Astrocyte (in vitro differentiated cells and primary cell): Measurements from ENCODE around the gene GMPR. TPM values are rescaled to one million over a fixed set of nuclear protein-coding genes. Genes with fewer than 3 reads are reported as not detected.
A peak's percentile ranks its signal among the peaks of the same experiment; 100 is the strongest.

Source experiments
- DNase-seq: peaks from one replicate; pipeline ENCODE4 v3.0.0-alpha.2; 2010; ENCODE audit warnings: low read depth
- FAIRE-seq: peaks from 2 replicates; lab custom pipeline; 2011; peaks lifted over from hg19 to GRCh38; lab: Jason Lieb, UNC
- H2AFZ ChIP-seq: 2 replicates; pipeline ENCODE4 v1.6.0; 2012; ENCODE audit warnings: low read depth, low read length, inconsistent platforms
- H3K27ac ChIP-seq: 2 replicates; pipeline ENCODE4 v1.5.1; 2011; ENCODE audit warnings: low read depth, low read length, inconsistent platforms
- H3K27me3 ChIP-seq: 2 replicates; pipeline ENCODE4 v1.6.0; 2011; ENCODE audit warnings: low read length, inconsistent platforms; ENCODE audit not compliant: insufficient read depth
- H3K36me3 ChIP-seq: 2 replicates; pipeline ENCODE4 v1.5.1; 2011; ENCODE audit warnings: low read length, inconsistent platforms; ENCODE audit not compliant: insufficient read depth
- H3K4me1 ChIP-seq: 2 replicates; pipeline ENCODE4 v1.5.1; 2011; ENCODE audit warnings: low read length, inconsistent platforms; ENCODE audit not compliant: insufficient read depth
- H3K4me2 ChIP-seq: 2 replicates; pipeline ENCODE4 v1.6.0; 2012; ENCODE audit warnings: low read length, inconsistent platforms
- H3K4me3 ChIP-seq: 2 replicates; pipeline ENCODE4 v1.5.1; 2011; ENCODE audit warnings: low read depth, mild to moderate bottlenecking, low read length, inconsistent platforms; ENCODE audit not compliant: insufficient read depth
- H3K79me2 ChIP-seq: 2 replicates; pipeline ENCODE4 v1.6.0; 2012; ENCODE audit warnings: mild to moderate bottlenecking, low read length, inconsistent platforms; ENCODE audit not compliant: insufficient read depth
- H3K9ac ChIP-seq: 2 replicates; pipeline ENCODE4 v1.6.0; 2012; ENCODE audit warnings: mild to moderate bottlenecking, low read length, inconsistent platforms
- H3K9me3 ChIP-seq: 2 replicates; pipeline ENCODE4 v1.5.1; 2012; ENCODE audit warnings: low read depth, mild to moderate bottlenecking, low read length, inconsistent platforms; ENCODE audit not compliant: insufficient read depth
- H4K20me1 ChIP-seq: 2 replicates; pipeline ENCODE4 v1.6.0; 2012; ENCODE audit warnings: low read length, inconsistent platforms; ENCODE audit not compliant: insufficient read depth
- H3K27ac Mint-ChIP-seq: one replicate; pipeline ENCODE4 v1.8.0; 2021; ENCODE audit warnings: mild to moderate bottlenecking, mixed read lengths; ENCODE audit not compliant: unreplicated experiment
- H3K27me3 Mint-ChIP-seq: one replicate; pipeline ENCODE4 v1.8.0; 2021; ENCODE audit warnings: low read depth, mixed read lengths; ENCODE audit not compliant: unreplicated experiment
- H3K36me3 Mint-ChIP-seq: one replicate; pipeline ENCODE4 v1.8.0; 2021; ENCODE audit warnings: low read depth, mixed read lengths; ENCODE audit not compliant: unreplicated experiment
- H3K4me1 Mint-ChIP-seq: one replicate; pipeline ENCODE4 v1.8.0; 2021; ENCODE audit warnings: low read depth, mixed read lengths; ENCODE audit not compliant: unreplicated experiment
- H3K4me3 Mint-ChIP-seq: one replicate; pipeline ENCODE4 v1.8.0; 2021; ENCODE audit warnings: mild to moderate bottlenecking, moderate library complexity, mixed read lengths; ENCODE audit not compliant: unreplicated experiment
- H3K9me3 Mint-ChIP-seq: one replicate; pipeline ENCODE4 v1.8.0; 2021; ENCODE audit warnings: mild to moderate bottlenecking, mixed read lengths; ENCODE audit not compliant: unreplicated experiment
- EZH2 ChIP-seq: IDR thresholded peaks from 2 replicates; pipeline ENCODE4 v1.6.1; 2012; ENCODE audit warnings: mild to moderate bottlenecking, low read length, inconsistent platforms; ENCODE audit not compliant: insufficient read depth
- total RNA-seq: library from RNA; stranded (reverse); gene quantifications from 2 replicates; pipeline ENCODE4 v1.2.1, GENCODE V29; 2021
- TF ChIP-seq, protein P1 (sequence below): IDR thresholded peaks from 2 replicates; pipeline ENCODE4 v1.5.1; 2011; ENCODE audit warnings: low read depth, mild to moderate bottlenecking, inconsistent platforms, low read length, moderate library complexity; ENCODE audit not compliant: insufficient read depth

The GMPR gene
- total RNA-seq, 1 donor from 2014 or later: 2.0 TPM

DNA sequence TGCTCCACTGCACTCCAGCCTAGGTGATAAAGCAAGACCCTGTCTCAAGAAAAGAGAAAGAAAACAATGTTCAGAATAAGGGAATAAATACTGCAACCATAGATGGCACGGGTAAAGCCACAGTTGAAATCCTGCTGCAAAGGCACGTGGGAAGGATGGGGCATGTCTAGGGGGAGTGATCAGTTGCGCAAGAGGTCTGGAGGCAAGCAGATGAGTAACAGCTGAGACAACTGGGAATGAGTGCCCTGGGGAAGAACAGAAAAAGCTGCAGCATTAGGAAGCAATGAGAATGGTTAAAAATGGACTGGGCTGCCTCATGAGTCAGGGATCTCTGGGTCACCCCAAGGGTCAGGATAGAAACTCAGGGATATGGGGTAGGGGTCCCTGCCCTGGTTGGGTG lies 96.3 kb downstream of the GMPR start:
- TF ChIP-seq, protein P1, sequence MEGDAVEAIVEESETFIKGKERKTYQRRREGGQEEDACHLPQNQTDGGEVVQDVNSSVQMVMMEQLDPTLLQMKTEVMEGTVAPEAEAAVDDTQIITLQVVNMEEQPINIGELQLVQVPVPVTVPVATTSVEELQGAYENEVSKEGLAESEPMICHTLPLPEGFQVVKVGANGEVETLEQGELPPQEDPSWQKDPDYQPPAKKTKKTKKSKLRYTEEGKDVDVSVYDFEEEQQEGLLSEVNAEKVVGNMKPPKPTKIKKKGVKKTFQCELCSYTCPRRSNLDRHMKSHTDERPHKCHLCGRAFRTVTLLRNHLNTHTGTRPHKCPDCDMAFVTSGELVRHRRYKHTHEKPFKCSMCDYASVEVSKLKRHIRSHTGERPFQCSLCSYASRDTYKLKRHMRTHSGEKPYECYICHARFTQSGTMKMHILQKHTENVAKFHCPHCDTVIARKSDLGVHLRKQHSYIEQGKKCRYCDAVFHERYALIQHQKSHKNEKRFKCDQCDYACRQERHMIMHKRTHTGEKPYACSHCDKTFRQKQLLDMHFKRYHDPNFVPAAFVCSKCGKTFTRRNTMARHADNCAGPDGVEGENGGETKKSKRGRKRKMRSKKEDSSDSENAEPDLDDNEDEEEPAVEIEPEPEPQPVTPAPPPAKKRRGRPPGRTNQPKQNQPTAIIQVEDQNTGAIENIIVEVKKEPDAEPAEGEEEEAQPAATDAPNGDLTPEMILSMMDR: no peak
- TF ChIP-seq EZH2: no peak
- peak; percentile 82 for DNase-seq
- H3K4me1 ChIP-seq: peaks cover 57% of the 10 kb centered on the region

DNA sequence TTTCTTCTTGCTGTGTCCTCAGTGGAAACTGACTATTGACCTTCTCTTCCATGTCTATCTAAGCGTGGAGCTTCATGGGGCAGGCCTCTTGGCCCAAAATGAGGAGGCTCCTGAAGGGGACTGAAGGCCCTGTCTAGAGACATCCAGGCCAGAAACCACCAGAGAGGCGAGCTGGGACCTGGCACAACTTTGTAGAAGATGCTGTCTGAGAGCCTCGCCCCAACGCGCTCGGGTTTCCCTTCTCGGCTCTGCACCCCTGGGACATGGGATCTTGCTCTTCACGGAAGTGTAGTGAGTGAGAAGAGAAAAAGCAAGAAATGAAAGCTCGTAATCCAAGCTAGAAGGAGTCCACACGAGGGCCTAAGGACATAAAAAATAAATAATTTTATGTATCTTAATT lies 96.8 kb downstream of the GMPR start:
- peaks cover 5% of the 10 kb centered on the region for H3K79me2 ChIP-seq
- no peak overlapping the region for H3K4me3 ChIP-seq
- H3K9ac ChIP-seq: peak overlapping the region; percentile 6
- Mint-ChIP-seq H3K27ac (peak overlapping the region; percentile 44), H3K9me3 (no peaks in the 10 kb centered on the region), H3K4me1 (peaks cover 56% of the 10 kb centered on the region), H3K27me3 (no peaks in the 10 kb centered on the region), H3K4me3 (no peak overlapping the region), H3K36me3 (peaks cover 9% of the 10 kb centered on the region)
- H3K4me1 ChIP-seq: peaks cover 57% of the 10 kb centered on the region
- no peaks in the 10 kb centered on the region for H3K36me3 ChIP-seq
- H3K4me2 ChIP-seq: no peak overlapping the region
- H3K27me3 ChIP-seq: no peaks in the 10 kb centered on the region
- FAIRE-seq: no peak
- H4K20me1 ChIP-seq: peaks cover 6% of the 10 kb centered on the region
- no peak overlapping the region for H2AFZ ChIP-seq
- H3K27ac ChIP-seq: peak overlapping the region; percentile 23
- no peak for DNase-seq
- H3K9me3 ChIP-seq: no peaks in the 10 kb centered on the region
- no peak for TF ChIP-seq EZH2
- TF ChIP-seq, protein P1: no peak

More for the DNA sequence above, 96.3 kb downstream of the GMPR start:
- H3K36me3 Mint-ChIP-seq: peaks cover 9% of the 10 kb centered on the region
- no peak for FAIRE-seq
- Histone ChIP-seq H2AFZ (no peak overlapping the region), H3K79me2 (peaks cover 5% of the 10 kb centered on the region), H4K20me1 (peaks cover 8% of the 10 kb centered on the region), H3K36me3 (no peaks in the 10 kb centered on the region), H3K4me2 (no peak overlapping the region), H3K27me3 (no peaks in the 10 kb centered on the region), H3K4me3 (no peak overlapping the region), H3K9ac (peak overlapping the region; percentile 6), H3K9me3 (no peaks in the 10 kb centered on the region), H3K27ac (peak overlapping the region; percentile 23)
- H3K4me1 Mint-ChIP-seq: peaks cover 54% of the 10 kb centered on the region
- no peaks in the 10 kb centered on the region for H3K9me3 Mint-ChIP-seq
- peak overlapping the region; percentile 67 for H3K4me3 Mint-ChIP-seq
- H3K27me3 Mint-ChIP-seq: no peaks in the 10 kb centered on the region
- peak overlapping the region; percentile 44 for H3K27ac Mint-ChIP-seq

DNA sequence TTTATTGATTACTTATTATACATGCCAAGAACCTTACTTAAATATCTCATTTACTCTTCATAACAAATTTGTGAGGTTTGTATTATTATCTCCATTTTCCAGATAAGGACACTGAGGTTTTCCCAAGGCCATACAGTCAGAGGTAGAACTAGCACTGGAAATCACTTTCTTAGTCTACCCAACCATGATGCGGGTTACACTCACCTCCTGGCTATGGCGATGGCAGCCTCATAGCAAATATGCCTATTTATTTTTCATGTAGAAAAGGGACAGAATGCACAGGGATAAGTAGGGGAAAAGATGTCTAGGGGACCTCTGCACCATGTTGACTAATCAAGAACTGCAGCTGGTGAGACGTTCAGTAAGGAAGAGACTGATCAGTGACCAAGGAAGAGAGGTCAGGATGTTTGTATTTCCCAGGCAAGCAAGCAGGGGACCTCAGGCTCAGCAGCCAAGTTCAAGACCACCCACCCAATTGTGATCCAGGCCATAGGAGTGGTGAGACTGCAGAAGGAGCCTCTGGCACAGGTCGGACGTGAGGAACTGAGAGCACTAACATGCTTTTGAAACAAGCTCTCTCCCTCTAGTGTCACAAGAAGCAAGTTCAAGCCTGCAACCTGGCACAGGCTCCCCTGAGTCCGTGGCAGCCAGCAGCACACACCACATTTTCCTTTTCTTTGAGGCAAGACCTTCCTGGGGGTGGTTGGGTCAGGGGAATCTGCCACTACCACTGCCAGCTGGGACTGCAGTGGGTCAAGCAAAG lies 97.8 kb downstream of the GMPR start:
- no peak overlapping the region for H3K27ac ChIP-seq
- no peaks in the 10 kb centered on the region for H3K9me3 Mint-ChIP-seq
- H3K9me3 ChIP-seq: no peaks in the 10 kb centered on the region
- peaks cover 56% of the 10 kb centered on the region for H3K4me1 Mint-ChIP-seq
- peak overlapping the region; percentile 28 for H3K27ac Mint-ChIP-seq
- peaks cover 9% of the 10 kb centered on the region for H3K36me3 Mint-ChIP-seq
- FAIRE-seq: no peak
- peaks cover 3% of the 10 kb centered on the region for H3K79me2 ChIP-seq
- peaks cover 6% of the 10 kb centered on the region for H4K20me1 ChIP-seq
- peaks cover 57% of the 10 kb centered on the region for H3K4me1 ChIP-seq
- H3K4me3 Mint-ChIP-seq: no peak overlapping the region
- H3K9ac ChIP-seq: no peak overlapping the region
- TF ChIP-seq EZH2: no peak
- TF ChIP-seq, protein P1: no peak
- no peak overlapping the region for H2AFZ ChIP-seq
- no peak for DNase-seq
- H3K36me3 ChIP-seq: no peaks in the 10 kb centered on the region
- no peak overlapping the region for H3K4me3 ChIP-seq
- H3K27me3 ChIP-seq: no peaks in the 10 kb centered on the region
- no peak overlapping the region for H3K4me2 ChIP-seq
- H3K27me3 Mint-ChIP-seq: no peaks in the 10 kb centered on the region
